ENCODE results near the gene FSIP1. TPM values are rescaled to one million over a fixed set of nuclear protein-coding genes. Genes with fewer than 3 reads are reported as not detected.

The FSIP1 gene
- polyA plus RNA-seq, 2 of the 4 experiments (the other 2 are of a cell fraction), result 0.71 to 0.93 TPM

DNA sequence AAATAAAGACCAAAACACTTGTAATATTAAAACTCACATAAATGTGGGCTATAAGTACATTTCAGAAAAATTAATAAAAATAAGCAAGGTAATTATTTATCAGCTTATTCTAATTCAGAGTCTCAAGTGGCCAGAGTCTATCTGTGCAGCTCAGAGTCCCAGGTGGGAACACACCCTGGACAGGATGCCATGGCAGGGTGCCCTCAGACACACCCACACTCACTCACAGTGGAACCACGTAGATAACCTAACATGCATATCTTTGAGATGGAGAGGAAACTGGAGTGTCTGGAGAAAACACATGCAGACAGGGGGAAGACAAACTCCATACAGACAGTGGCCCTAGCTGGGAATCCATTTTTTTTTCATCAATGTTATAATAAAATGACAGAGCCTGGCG, 37.2 kb downstream of the FSIP1 start:
- CTCF ChIA-PET, result interaction anchor here (2.3 kb wide), 1 partner anchor 11 kb away, joined by 17 read pairs; no protein-coding TSS in a partner anchor
- H3K4me1 ChIP-seq, result peaks cover 48% of the 10 kb centered on the region
- POLR2A ChIA-PET, result no interaction called here
- H3K4me3 ChIP-seq, result no peak overlapping the region
- peak overlapping the region in 1 of 2 experiments; percentile 66; a peak in 4 of 6 replicates for H3K27ac ChIP-seq
- FAIRE-seq (no peak), ATAC-seq (no peak), DNase-seq (ENCODE audit: low read depth in 1 of 2, low spot score in 1 of 2) (no peak)
- TF ChIP-seq, protein P1, sequence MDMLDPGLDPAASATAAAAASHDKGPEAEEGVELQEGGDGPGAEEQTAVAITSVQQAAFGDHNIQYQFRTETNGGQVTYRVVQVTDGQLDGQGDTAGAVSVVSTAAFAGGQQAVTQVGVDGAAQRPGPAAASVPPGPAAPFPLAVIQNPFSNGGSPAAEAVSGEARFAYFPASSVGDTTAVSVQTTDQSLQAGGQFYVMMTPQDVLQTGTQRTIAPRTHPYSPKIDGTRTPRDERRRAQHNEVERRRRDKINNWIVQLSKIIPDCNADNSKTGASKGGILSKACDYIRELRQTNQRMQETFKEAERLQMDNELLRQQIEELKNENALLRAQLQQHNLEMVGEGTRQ (IDR thresholded peaks at IDR 0.05), result no peak
- TF ChIP-seq KDM1A (IDR thresholded peaks at IDR 0.05; ENCODE audit: low read depth), result no peak
- TF ChIP-seq, protein P2, sequence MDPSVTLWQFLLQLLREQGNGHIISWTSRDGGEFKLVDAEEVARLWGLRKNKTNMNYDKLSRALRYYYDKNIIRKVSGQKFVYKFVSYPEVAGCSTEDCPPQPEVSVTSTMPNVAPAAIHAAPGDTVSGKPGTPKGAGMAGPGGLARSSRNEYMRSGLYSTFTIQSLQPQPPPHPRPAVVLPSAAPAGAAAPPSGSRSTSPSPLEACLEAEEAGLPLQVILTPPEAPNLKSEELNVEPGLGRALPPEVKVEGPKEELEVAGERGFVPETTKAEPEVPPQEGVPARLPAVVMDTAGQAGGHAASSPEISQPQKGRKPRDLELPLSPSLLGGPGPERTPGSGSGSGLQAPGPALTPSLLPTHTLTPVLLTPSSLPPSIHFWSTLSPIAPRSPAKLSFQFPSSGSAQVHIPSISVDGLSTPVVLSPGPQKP (IDR thresholded peaks at IDR 0.05; ENCODE audit: low read depth, low read length), result no peak
- TF ChIP-seq HEYL (CRISPR knock-in tag; IDR thresholded peaks at IDR 0.05), result no peak
- H3K4me2 ChIP-seq, result no peak overlapping the region
- no peaks in the 10 kb centered on the region for H3K9me3 ChIP-seq
- 50% methylated on average over 2 of the region's 2 CpGs for WGBS (ENCODE audit: missing lambda C conversion rate)

DNA sequence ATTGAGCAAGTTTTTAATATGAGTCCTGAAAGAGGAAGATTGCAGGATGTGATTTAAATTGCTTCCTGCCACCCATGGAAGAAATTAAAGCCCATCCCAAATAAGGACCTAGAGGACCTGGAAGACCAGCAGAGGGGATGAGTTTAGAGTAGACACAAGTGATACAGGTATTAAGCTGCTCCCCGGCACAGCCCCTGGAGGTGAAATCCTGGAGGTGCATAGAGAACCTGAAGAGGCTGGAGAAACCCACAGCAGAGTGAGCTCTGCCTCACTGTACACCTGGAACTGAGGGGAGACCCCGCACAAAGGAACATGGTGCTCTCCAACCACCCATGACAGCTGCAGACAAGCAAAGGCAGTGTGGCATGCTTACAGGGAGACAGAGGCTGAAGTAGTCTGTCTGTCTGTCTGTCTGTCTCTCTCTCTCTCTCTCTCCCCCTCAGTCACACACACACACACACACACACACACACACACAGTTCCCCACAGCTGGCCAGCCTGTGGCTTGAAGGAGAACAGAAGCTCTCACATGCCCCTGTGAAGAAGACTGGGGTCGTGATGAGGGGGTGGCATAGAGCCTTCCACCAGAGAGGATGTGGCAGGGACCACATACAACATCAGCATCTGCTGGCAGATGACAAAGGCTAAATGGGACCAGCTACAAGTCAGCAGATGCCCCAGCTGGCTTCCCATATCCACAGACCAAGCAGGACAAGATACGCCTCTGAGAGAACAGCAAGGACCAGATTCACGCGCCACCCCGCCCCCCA, 38.1 kb downstream of the FSIP1 start:
- ATAC-seq, result peak; percentile 46 to 68; a peak in 3 of 6 replicates
- TF ChIP-seq BHLHE40 (IDR thresholded peaks at IDR 0.05; ENCODE audit: low read depth, low read length) (no peak), RAD21 (conservative IDR thresholded peaks at IDR 0.05 in 1 of 2, IDR thresholded peaks at IDR 0.05 in 1 of 2) (no peak), EHMT2 (IDR thresholded peaks at IDR 0.05; ENCODE audit: low read depth) (no peak), POLR2A (IDR thresholded peaks at IDR 0.05; ENCODE audit: low read length) (no peak), ZFP36 (IDR thresholded peaks at IDR 0.05; ENCODE audit: borderline replicate concordance, partially characterized antibody) (no peak), POLR2AphosphoS2 (conservative IDR thresholded peaks at IDR 0.05; ENCODE audit: low read length) (no peak), CBX2 (IDR thresholded peaks at IDR 0.05; ENCODE audit: borderline replicate concordance, low read depth) (no peak), MAFK (IDR thresholded peaks at IDR 0.05; ENCODE audit: partially characterized antibody) (no peak), CHD4 (IDR thresholded peaks at IDR 0.05; ENCODE audit: borderline replicate concordance) (no peak), HOXB5 (CRISPR knock-in tag; IDR thresholded peaks at IDR 0.05) (no peak), ESRRA (IDR thresholded peaks at IDR 0.05; ENCODE audit: borderline replicate concordance, low read length) (no peak), HEYL (CRISPR knock-in tag; IDR thresholded peaks at IDR 0.05) (no peak), MAZ (IDR thresholded peaks at IDR 0.05; ENCODE audit: borderline replicate concordance, low read depth, low read length) (no peak)
- TF ChIP-seq, protein P3, sequence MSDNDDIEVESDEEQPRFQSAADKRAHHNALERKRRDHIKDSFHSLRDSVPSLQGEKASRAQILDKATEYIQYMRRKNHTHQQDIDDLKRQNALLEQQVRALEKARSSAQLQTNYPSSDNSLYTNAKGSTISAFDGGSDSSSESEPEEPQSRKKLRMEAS (IDR thresholded peaks at IDR 0.05), result no peak
- TF ChIP-seq, protein P4, sequence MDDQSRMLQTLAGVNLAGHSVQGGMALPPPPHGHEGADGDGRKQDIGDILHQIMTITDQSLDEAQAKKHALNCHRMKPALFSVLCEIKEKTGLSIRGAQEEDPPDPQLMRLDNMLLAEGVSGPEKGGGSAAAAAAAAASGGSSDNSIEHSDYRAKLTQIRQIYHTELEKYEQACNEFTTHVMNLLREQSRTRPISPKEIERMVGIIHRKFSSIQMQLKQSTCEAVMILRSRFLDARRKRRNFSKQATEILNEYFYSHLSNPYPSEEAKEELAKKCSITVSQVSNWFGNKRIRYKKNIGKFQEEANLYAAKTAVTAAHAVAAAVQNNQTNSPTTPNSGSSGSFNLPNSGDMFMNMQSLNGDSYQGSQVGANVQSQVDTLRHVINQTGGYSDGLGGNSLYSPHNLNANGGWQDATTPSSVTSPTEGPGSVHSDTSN (IDR thresholded peaks at IDR 0.05), result no peak
- TF ChIP-seq, protein P5, sequence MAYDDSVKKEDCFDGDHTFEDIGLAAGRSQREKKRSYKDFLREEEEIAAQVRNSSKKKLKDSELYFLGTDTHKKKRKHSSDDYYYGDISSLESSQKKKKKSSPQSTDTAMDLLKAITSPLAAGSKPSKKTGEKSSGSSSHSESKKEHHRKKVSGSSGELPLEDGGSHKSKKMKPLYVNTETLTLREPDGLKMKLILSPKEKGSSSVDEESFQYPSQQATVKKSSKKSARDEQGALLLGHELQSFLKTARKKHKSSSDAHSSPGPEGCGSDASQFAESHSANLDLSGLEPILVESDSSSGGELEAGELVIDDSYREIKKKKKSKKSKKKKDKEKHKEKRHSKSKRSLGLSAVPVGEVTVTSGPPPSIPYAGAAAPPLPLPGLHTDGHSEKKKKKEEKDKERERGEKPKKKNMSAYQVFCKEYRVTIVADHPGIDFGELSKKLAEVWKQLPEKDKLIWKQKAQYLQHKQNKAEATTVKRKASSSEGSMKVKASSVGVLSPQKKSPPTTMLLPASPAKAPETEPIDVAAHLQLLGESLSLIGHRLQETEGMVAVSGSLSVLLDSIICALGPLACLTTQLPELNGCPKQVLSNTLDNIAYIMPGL (CRISPR knock-in tag; IDR thresholded peaks at IDR 0.05; ENCODE audit: borderline replicate concordance), result no peak
- Histone ChIP-seq H3K4me1 (peaks cover 48% of the 10 kb centered on the region), H3K4me3 (no peak overlapping the region), H3K27ac (peak overlapping the region; percentile 18 to 54; a peak in 3 of 6 replicates), H3K9me3 (no peaks in the 10 kb centered on the region), H3K4me2 (no peak overlapping the region)
- FAIRE-seq, result no peak
- 95% methylated on average over 5 of the region's 7 CpGs for WGBS (ENCODE audit: missing lambda C conversion rate)
- CTCF ChIA-PET, result interaction anchor here (2.3 kb wide), 1 partner anchor 12 kb away, joined by 17 read pairs; no protein-coding TSS in a partner anchor
- POLR2A ChIA-PET, result no interaction called here
- no peak for DNase-seq (ENCODE audit: low read depth in 1 of 2, low spot score in 1 of 2)
